HUES64 (cell line): Measurements from ENCODE around the gene DTX1.

Experiments used
- H3K27ac ChIP-seq: 2 replicates; pipeline ENCODE4 v1.7.0; 2013; ENCODE audit warnings: low read depth, low read length, inconsistent platforms
- H3K27me3 ChIP-seq: 2 replicates; pipeline ENCODE4 v1.6.1; 2013; ENCODE audit warnings: mild to moderate bottlenecking, low read length; ENCODE audit not compliant: insufficient read depth
- H3K36me3 ChIP-seq: 2 replicates; pipeline ENCODE4 v1.6.1; 2013; ENCODE audit warnings: mild to moderate bottlenecking, low read length; ENCODE audit not compliant: insufficient read depth
- H3K4me1 ChIP-seq: 2 replicates; pipeline ENCODE4 v1.6.1; 2013; ENCODE audit warnings: mild to moderate bottlenecking, low read length, moderate library complexity; ENCODE audit not compliant: insufficient read depth
- H3K4me3 ChIP-seq: 2 replicates; pipeline ENCODE4 v1.5.1; 2013; ENCODE audit warnings: mild to moderate bottlenecking, low read length, moderate library complexity
- H3K9ac ChIP-seq: 2 replicates; pipeline ENCODE4 v1.6.1; 2013; ENCODE audit warnings: mild to moderate bottlenecking, low read depth, low read length
- H3K9me3 ChIP-seq: 2 replicates; pipeline ENCODE4 v1.6.1; 2013; ENCODE audit warnings: low read depth, low read length; ENCODE audit not compliant: insufficient read depth
- WGBS: fragments of 150-250, 120-280 bp; methylation state at CpG from one replicate; pipeline ENCODE4 v1.1.7; 2013; ENCODE audit warnings: missing lambda C conversion rate; 5-methylcytosine and 5-hydroxymethylcytosine counted together

Gene DTX1

GRCh38 chr12:113073586-113073985 lies 17.1 kb downstream of the DTX1 start:
- no peak overlapping the region for H3K9ac ChIP-seq

GRCh38 chr12:113075137-113075683 lies 18.7 kb downstream of the DTX1 start:
- no peak overlapping the region for H3K27ac ChIP-seq
- peaks cover 42% of the 10 kb centered on the region for H3K27me3 ChIP-seq
- H3K9me3 ChIP-seq: no peaks in the 10 kb centered on the region
- H3K4me3 ChIP-seq: no peak overlapping the region
- WGBS: 81% methylated on average over 6 of the region's 6 CpGs
- no peak overlapping the region for H3K9ac ChIP-seq
- no peaks in the 10 kb centered on the region for H3K36me3 ChIP-seq
- no peaks in the 10 kb centered on the region for H3K4me1 ChIP-seq

More at GRCh38 chr12:113073586-113073985, 17.1 kb downstream of the DTX1 start:
- H3K27me3 ChIP-seq: peaks cover 34% of the 10 kb centered on the region
- no peak overlapping the region for H3K4me3 ChIP-seq
- no peaks in the 10 kb centered on the region for H3K4me1 ChIP-seq
- no peak overlapping the region for H3K27ac ChIP-seq
- H3K36me3 ChIP-seq: no peaks in the 10 kb centered on the region
- no peaks in the 10 kb centered on the region for H3K9me3 ChIP-seq
- 91% methylated on average over 3 of the region's 3 CpGs for WGBS

GRCh38 chr12:113077057-113077858 lies 20.7 kb downstream of the DTX1 start:
- Histone ChIP-seq H3K4me3 (peak overlapping the region; percentile 43), H3K9me3 (no peaks in the 10 kb centered on the region), H3K4me1 (no peaks in the 10 kb centered on the region), H3K27me3 (peaks cover 42% of the 10 kb centered on the region), H3K27ac (no peak overlapping the region), H3K9ac (no peak overlapping the region), H3K36me3 (no peaks in the 10 kb centered on the region)
- 12% methylated on average over 70 of the region's 70 CpGs for WGBS

- Histone ChIP-seq H3K27ac (no peak overlapping the region), H3K27me3 (peaks cover 42% of the 10 kb centered on the region), H3K4me3 (peak overlapping the region; percentile 43), H3K36me3 (no peaks in the 10 kb centered on the region), H3K4me1 (no peaks in the 10 kb centered on the region), H3K9ac (no peak overlapping the region), H3K9me3 (no peaks in the 10 kb centered on the region)
- WGBS: 5% methylated on average over 45 of the region's 48 CpGs
Observed at GRCh38 chr12:113077859-113078255, 21.3 kb downstream of the DTX1 start.

GRCh38 chr12:113081873-113082272 lies 25.3 kb downstream of the DTX1 start:
- Histone ChIP-seq H3K9me3 (no peaks in the 10 kb centered on the region), H3K36me3 (no peaks in the 10 kb centered on the region), H3K4me3 (no peak overlapping the region), H3K4me1 (no peaks in the 10 kb centered on the region), H3K9ac (no peak overlapping the region), H3K27ac (no peak overlapping the region), H3K27me3 (peaks cover 24% of the 10 kb centered on the region)
- WGBS: 78% methylated on average over 4 of the region's 4 CpGs

GRCh38 chr12:113082486-113083148 lies 26.1 kb downstream of the DTX1 start:
- H3K4me1 ChIP-seq: peaks cover 3% of the 10 kb centered on the region; the same call in 1 of the 2 replicates
- no peaks in the 10 kb centered on the region for H3K9me3 ChIP-seq
- peaks cover 16% of the 10 kb centered on the region for H3K27me3 ChIP-seq
- no peak overlapping the region for H3K27ac ChIP-seq
- 90% methylated on average over 8 of the region's 9 CpGs for WGBS
- H3K9ac ChIP-seq: no peak overlapping the region
- H3K36me3 ChIP-seq: no peaks in the 10 kb centered on the region
- no peak overlapping the region for H3K4me3 ChIP-seq

GRCh38 chr12:113083863-113084435 lies 27.4 kb downstream of the DTX1 start:
- 92% methylated on average over 11 of the region's 11 CpGs for WGBS
- no peaks in the 10 kb centered on the region for H3K9me3 ChIP-seq
- H3K27ac ChIP-seq: no peak overlapping the region
- no peak overlapping the region for H3K4me3 ChIP-seq
- H3K4me1 ChIP-seq: peaks cover 3% of the 10 kb centered on the region; the same call in 1 of the 2 replicates
- no peak overlapping the region for H3K9ac ChIP-seq
- H3K36me3 ChIP-seq: no peaks in the 10 kb centered on the region
- H3K27me3 ChIP-seq: peaks cover 4% of the 10 kb centered on the region

- Histone ChIP-seq H3K4me3 (no peak overlapping the region), H3K27me3 (no peaks in the 10 kb centered on the region), H3K9me3 (no peaks in the 10 kb centered on the region), H3K27ac (no peak overlapping the region), H3K9ac (no peak overlapping the region), H3K4me1 (peaks cover 3% of the 10 kb centered on the region; the same call in 1 of the 2 replicates), H3K36me3 (no peaks in the 10 kb centered on the region)
- WGBS: 35% methylated on average over 17 of the region's 17 CpGs
Observed at GRCh38 chr12:113086249-113087164, 30.0 kb downstream of the DTX1 start.

- H3K27ac ChIP-seq: no peak overlapping the region
- WGBS: 74% methylated on average over 4 of the region's 5 CpGs
- H3K9ac ChIP-seq: no peak overlapping the region
- H3K9me3 ChIP-seq: no peaks in the 10 kb centered on the region
- no peaks in the 10 kb centered on the region for H3K27me3 ChIP-seq
- H3K4me1 ChIP-seq: peaks cover 3% of the 10 kb centered on the region; the same call in 1 of the 2 replicates
- no peaks in the 10 kb centered on the region for H3K36me3 ChIP-seq
- no peak overlapping the region for H3K4me3 ChIP-seq
Observed at GRCh38 chr12:113087193-113087592, 30.7 kb downstream of the DTX1 start.

- Histone ChIP-seq H3K36me3 (no peaks in the 10 kb centered on the region), H3K9me3 (no peaks in the 10 kb centered on the region), H3K27me3 (no peaks in the 10 kb centered on the region), H3K4me3 (no peak overlapping the region), H3K4me1 (peaks cover 3% of the 10 kb centered on the region; the same call in 1 of the 2 replicates), H3K9ac (no peak overlapping the region), H3K27ac (no peak overlapping the region)
- WGBS: 98% methylated on average over 3 of the region's 3 CpGs
Observed at GRCh38 chr12:113088037-113088436, 31.5 kb downstream of the DTX1 start.
